K562 (cell line): Measurements from ENCODE around the gene GPX2. TPM values are rescaled to one million over a fixed set of nuclear protein-coding genes. Genes with fewer than 3 reads are reported as not detected.

ENCODE experiments used
- ATAC-seq: fragments of 200-7000 bp; cut with Tn5 transposase; 3 replicates; pipeline ENCODE4 v1.9.1; 2020; ENCODE audit warnings: moderate library complexity
- BruUV-seq: library from RNA; stranded (reverse); fragments of 400-500 nt; replicated peaks from 2 replicates; lab custom pipeline; 2021; lab: Mats Ljungman, UMichigan
- CTCF ChIA-PET: fragments of 300-600 bp; formaldehyde crosslinking; extraction: SDS; loops from one replicate; lab custom pipeline; 2021; ENCODE audit warnings: low intra/inter-chr PET ratio; lab: Yijun Ruan, JAX
- POLR2A ChIA-PET: fragments of 300-600, 350-650 bp; sonication (Branson Sonifier 250); formaldehyde crosslinking; extraction: SDS; loops from one replicate; lab custom pipeline; 2021; ENCODE audit warnings: antibody characterized with exemption, inconsistent platforms; lab: Yijun Ruan, JAX
- DNase-seq, 4 experiments: peaks; one replicate each; pipeline versions ENCODE4 v3.0.0 to v3.0.0-alpha.2; 2011 to 2018; ENCODE audit warnings: low spot score in 3 of 4, mixed read lengths in 3 of 4; ENCODE audit errors: extremely low read depth in 1 of 4
- FAIRE-seq: peaks from 2 replicates; lab custom pipeline; 2011; peaks lifted over from hg19 to GRCh38; lab: Jason Lieb, UNC
- H2AFZ ChIP-seq: 2 replicates; pipeline ENCODE4 v1.6.0; 2011; ENCODE audit warnings: low read depth, low read length, control low read depth, inconsistent platforms
- H3K27ac ChIP-seq: fragments of 200-600 bp; 3 replicates; pipeline ENCODE4 v1.8.0; 2011; ENCODE audit warnings: low read depth, mild to moderate bottlenecking, control low read depth, inconsistent platforms, low read length, moderate library complexity, mixed read lengths; ENCODE audit errors: extremely low read depth
- H3K27me3 ChIP-seq, 2 experiments: fragments of 300-600 bp in 1 of 2; 2 replicates in 1 of 2; 3 replicates in 1 of 2; pipeline versions ENCODE4 v1.6.0 to v1.8.0; 2011; ENCODE audit warnings: inconsistent platforms in 2 of 2, low read length in 2 of 2, mild to moderate bottlenecking in 1 of 2, mixed read lengths in 1 of 2, moderate library complexity in 1 of 2; ENCODE audit not compliant: control insufficient read depth in 2 of 2, insufficient read depth in 2 of 2
- H3K36me3 ChIP-seq: fragments of 300-600 bp; 3 replicates; pipeline ENCODE4 v1.8.0; 2011; ENCODE audit warnings: mild to moderate bottlenecking, low read length, inconsistent platforms; ENCODE audit not compliant: control insufficient read depth, insufficient read depth
- H3K4me1 ChIP-seq, 2 experiments: fragments of 200-600 bp in 1 of 2; replicated peaks in 1 of 2; 2 replicates in 1 of 2; 3 replicates in 1 of 2; pipeline versions ENCODE4 v1.5.1 to v1.8.0; 2011; ENCODE audit warnings: inconsistent platforms in 2 of 2, low read length in 2 of 2, mild to moderate bottlenecking in 1 of 2, mixed read lengths in 1 of 2, moderate library complexity in 1 of 2; ENCODE audit not compliant: control insufficient read depth in 2 of 2, insufficient read depth in 2 of 2
- H3K4me2 ChIP-seq: 2 replicates; pipeline ENCODE4 v1.6.1; 2011; ENCODE audit warnings: low read length, control low read depth, inconsistent platforms, mixed read lengths; ENCODE audit not compliant: insufficient read depth
- H3K4me3 ChIP-seq: fragments of 200-600 bp; sonication (generic), shearing (Covaris generic); 2 replicates; pipeline ENCODE4 v1.5.1; 2016; ENCODE audit warnings: control low read depth, inconsistent platforms
- H3K79me2 ChIP-seq: fragments of 200-600 bp; 3 replicates; pipeline ENCODE4 v1.8.0; 2011; ENCODE audit warnings: low read length, inconsistent platforms; ENCODE audit not compliant: control insufficient read depth, insufficient read depth
- H3K9ac ChIP-seq, 2 experiments: 2 replicates each; pipeline versions ENCODE4 v1.6.0 to v1.6.1; 2011; ENCODE audit warnings: low read depth in 2 of 2, low read length in 2 of 2, control low read depth in 1 of 2, inconsistent platforms in 1 of 2, mild to moderate bottlenecking in 1 of 2, mixed read lengths in 1 of 2; ENCODE audit not compliant: insufficient read depth in 1 of 2
- H3K9me1 ChIP-seq: one replicate; pipeline ENCODE4 v1.6.0; 2011; ENCODE audit warnings: inconsistent platforms, mild to moderate bottlenecking, low read length, moderate library complexity; ENCODE audit not compliant: control insufficient read depth, insufficient read depth
- H3K9me3 ChIP-seq: replicated peaks from 2 replicates; pipeline ENCODE4 v1.5.1; 2011; ENCODE audit warnings: low read depth, low read length, inconsistent platforms; ENCODE audit not compliant: control insufficient read depth, insufficient read depth
- H4K20me1 ChIP-seq: replicated peaks from 2 replicates; pipeline ENCODE4 v1.6.1; 2011; ENCODE audit warnings: low read length, inconsistent platforms, mixed read lengths; ENCODE audit not compliant: control insufficient read depth, insufficient read depth
- ARID2 ChIP-seq: fragments of 450-650 bp; IDR thresholded peaks from 2 replicates; pipeline ENCODE4 v1.6.1; 2017; ENCODE audit warnings: antibody characterized with exemption, mild to moderate bottlenecking
- HSF4 ChIP-seq: fragments of 250-450 bp; sonication (Bioruptor Pico); IDR thresholded peaks from 2 replicates; pipeline ENCODE4 v2.1.2; 2022; ENCODE audit warnings: mild to moderate bottlenecking, moderate library complexity, borderline replicate concordance
- KLF13 ChIP-seq: fragments of 450-650 bp; IDR thresholded peaks from 2 replicates; pipeline ENCODE4 v1.6.1; 2016; ENCODE audit warnings: missing genetic modification characterization, low read depth, mild to moderate bottlenecking, missing compliant biosample characterization, moderate library complexity, borderline replicate concordance
- SMAD2 ChIP-seq: fragments of 150-350 bp; IDR thresholded peaks from 2 replicates; pipeline ENCODE4 v1.6.1; 2014; ENCODE audit warnings: low read depth, mild to moderate bottlenecking, low read length
- YBX1 ChIP-seq: fragments of 450-650 bp; IDR thresholded peaks from 2 replicates; pipeline ENCODE4 v1.7.1; 2016; ENCODE audit warnings: mild to moderate bottlenecking
- ZNF253 ChIP-seq: fragments of 250-450 bp; sonication (Bioruptor Pico); conservative IDR thresholded peaks from 2 replicates; pipeline ENCODE4 v1.6.1; 2021; ENCODE audit warnings: mild to moderate bottlenecking
- ZNF77 ChIP-seq: fragments of 250-450 bp; sonication (Bioruptor Pico); IDR thresholded peaks from 2 replicates; pipeline ENCODE4 v1.5.0; 2020
- WGBS: fragments of 100-300 bp; shearing (Covaris generic); methylation state at CpG from one replicate; pipeline ENCODE4 v1.1.6; 2016; ENCODE audit warnings: low coverage, mixed read lengths; ENCODE audit not compliant: insufficient coverage; ENCODE audit errors: missing lambda C conversion rate; 5-methylcytosine and 5-hydroxymethylcytosine counted together
- in situ Hi-C: fragments of 300-500 bp; cut with MboI; formaldehyde crosslinking; loops from 4 replicates; pipeline ENCODE4 v1.15.0; 2018; ENCODE audit warnings: inconsistent platforms, mixed read lengths
- intact Hi-C: fragments of 100-400 bp; cut with micrococcal nuclease; formaldehyde crosslinking; loops from 2 replicates; pipeline ENCODE4 v1.14.2; 2022
- polyA plus RNA-seq, 8 experiments: library from polyadenylated mRNA; depleted of rRNA in 4 of 8; stranded (reverse) in 5 of 8; unstranded in 3 of 8; fragments of >200 nt; fragmentation: Nextera tagmentation in 2 of 8; fragmentation: Illumina TruSeq in 1 of 8; extraction: Ambion mirVana in 2 of 8; extraction: Trizol in 1 of 8; gene quantifications; 2 replicates each; pipeline versions ENCODE4 v1.2.1 to v1.2.3, GENCODE V29; 2011 to 2014; ENCODE audit warnings: inconsistent platforms in 1 of 8, missing spikeins in 1 of 8
- total RNA-seq, 7 experiments: library from RNA; depleted of rRNA in 6 of 7; stranded (reverse); fragments of >200 nt in 6 of 7; fragmentation: Illumina TruSeq in 2 of 7; extraction: Trizol in 2 of 7; gene quantifications; 2 replicates each; pipeline versions ENCODE4 v1.2.1 to v1.2.3, GENCODE V29; 2011 to 2021; ENCODE audit warnings: low replicate concordance in 1 of 7
- TF ChIP-seq, protein P1 (sequence below), 2 experiments: fragments of 450-650 bp; IDR thresholded peaks; 2 replicates each; pipeline ENCODE4 v1.6.1; 2016; ENCODE audit warnings: mild to moderate bottlenecking in 2 of 2, borderline replicate concordance in 1 of 2, low read depth in 1 of 2, moderate library complexity in 1 of 2
- TF ChIP-seq, protein P2 (sequence below): fragments of 250-450 bp; sonication (Bioruptor Pico); IDR thresholded peaks from 2 replicates; pipeline ENCODE4 v1.8.0; 2021; ENCODE audit warnings: moderate library complexity, mild to moderate bottlenecking, inconsistent platforms

The GPX2 gene
- total and polyA plus RNA-seq, 9 of the 15 experiments (the other 6 are each of a cell fraction or from before 2014, with no cell fraction given): 0.24 TPM; not detected in 8

DNA sequence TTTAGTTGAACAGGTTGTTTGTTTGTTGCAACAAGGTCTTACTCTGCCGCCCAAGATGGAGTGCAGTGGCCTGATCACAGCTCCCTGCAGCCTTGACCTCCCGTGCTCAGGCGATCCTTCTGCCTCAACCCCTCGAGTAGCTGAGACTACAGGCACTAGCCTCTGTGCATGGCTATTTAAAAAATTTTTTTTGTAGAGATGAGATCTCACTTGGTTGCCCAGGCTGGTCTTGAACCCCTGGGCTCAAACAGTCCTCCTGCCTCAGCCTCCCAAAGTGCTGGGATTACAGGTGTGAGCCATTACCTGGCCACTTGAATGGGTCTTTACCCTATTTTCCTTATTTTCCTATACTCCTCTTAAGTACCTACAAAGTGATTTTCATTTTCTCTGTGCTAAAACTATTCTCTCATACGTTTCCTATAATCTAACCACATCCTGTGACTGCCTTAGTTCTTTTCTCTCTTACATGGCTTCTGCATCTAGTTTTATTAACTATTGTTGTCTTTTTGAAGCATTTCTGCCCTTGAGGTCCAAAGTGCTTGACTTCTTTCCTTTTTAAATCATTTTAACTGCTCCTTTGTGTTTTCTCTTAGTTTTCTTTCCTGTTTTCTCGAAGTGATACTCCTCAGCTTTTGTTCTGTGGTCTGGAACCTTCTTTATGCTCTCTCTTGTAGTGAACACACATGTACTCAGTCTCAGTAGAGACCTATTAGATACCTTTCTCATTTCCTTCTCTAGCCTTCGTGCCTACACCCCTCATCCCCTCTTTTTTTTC is 14.1 kb downstream of the GPX2 start:
- Histone ChIP-seq H3K4me2 (no peak overlapping the region), H3K9me1 (no peaks in the 10 kb centered on the region), H3K36me3 (peaks cover 75% of the 10 kb centered on the region; the same call in 2 of the 3 replicates), H2AFZ (no peak overlapping the region), H3K27me3 (no peaks in the 10 kb centered on the region), H3K4me1 (no peaks in the 10 kb centered on the region), H3K79me2 (no peaks in the 10 kb centered on the region), H3K27ac (no peak overlapping the region), H3K9ac (no peak overlapping the region), H3K4me3 (no peak overlapping the region), H3K9me3 (no peaks in the 10 kb centered on the region), H4K20me1 (no peaks in the 10 kb centered on the region)
- no TSS peak for BruUV-seq
- no peak for DNase-seq
- in situ Hi-C loops: no loop called here
- CTCF ChIA-PET: no interaction called here
- WGBS: 70% methylated on average over 6 of the region's 7 CpGs
- FAIRE-seq: no peak
- POLR2A ChIA-PET: interaction anchor here (0.6 to 2.5 kb wide), 2 partner anchors 14 to 270 kb away, joined by 3 to 10 read pairs; partner anchors contain the start of gene CHURC1
- TF ChIP-seq KLF13 (no peak), SMAD2 (no peak), YBX1 (no peak), ZNF253 (CRISPR knock-in tag) (no peak), ARID2 (no peak), HSF4 (CRISPR knock-in tag) (no peak), ZNF77 (CRISPR knock-in tag) (no peak)
- TF ChIP-seq, protein P1, sequence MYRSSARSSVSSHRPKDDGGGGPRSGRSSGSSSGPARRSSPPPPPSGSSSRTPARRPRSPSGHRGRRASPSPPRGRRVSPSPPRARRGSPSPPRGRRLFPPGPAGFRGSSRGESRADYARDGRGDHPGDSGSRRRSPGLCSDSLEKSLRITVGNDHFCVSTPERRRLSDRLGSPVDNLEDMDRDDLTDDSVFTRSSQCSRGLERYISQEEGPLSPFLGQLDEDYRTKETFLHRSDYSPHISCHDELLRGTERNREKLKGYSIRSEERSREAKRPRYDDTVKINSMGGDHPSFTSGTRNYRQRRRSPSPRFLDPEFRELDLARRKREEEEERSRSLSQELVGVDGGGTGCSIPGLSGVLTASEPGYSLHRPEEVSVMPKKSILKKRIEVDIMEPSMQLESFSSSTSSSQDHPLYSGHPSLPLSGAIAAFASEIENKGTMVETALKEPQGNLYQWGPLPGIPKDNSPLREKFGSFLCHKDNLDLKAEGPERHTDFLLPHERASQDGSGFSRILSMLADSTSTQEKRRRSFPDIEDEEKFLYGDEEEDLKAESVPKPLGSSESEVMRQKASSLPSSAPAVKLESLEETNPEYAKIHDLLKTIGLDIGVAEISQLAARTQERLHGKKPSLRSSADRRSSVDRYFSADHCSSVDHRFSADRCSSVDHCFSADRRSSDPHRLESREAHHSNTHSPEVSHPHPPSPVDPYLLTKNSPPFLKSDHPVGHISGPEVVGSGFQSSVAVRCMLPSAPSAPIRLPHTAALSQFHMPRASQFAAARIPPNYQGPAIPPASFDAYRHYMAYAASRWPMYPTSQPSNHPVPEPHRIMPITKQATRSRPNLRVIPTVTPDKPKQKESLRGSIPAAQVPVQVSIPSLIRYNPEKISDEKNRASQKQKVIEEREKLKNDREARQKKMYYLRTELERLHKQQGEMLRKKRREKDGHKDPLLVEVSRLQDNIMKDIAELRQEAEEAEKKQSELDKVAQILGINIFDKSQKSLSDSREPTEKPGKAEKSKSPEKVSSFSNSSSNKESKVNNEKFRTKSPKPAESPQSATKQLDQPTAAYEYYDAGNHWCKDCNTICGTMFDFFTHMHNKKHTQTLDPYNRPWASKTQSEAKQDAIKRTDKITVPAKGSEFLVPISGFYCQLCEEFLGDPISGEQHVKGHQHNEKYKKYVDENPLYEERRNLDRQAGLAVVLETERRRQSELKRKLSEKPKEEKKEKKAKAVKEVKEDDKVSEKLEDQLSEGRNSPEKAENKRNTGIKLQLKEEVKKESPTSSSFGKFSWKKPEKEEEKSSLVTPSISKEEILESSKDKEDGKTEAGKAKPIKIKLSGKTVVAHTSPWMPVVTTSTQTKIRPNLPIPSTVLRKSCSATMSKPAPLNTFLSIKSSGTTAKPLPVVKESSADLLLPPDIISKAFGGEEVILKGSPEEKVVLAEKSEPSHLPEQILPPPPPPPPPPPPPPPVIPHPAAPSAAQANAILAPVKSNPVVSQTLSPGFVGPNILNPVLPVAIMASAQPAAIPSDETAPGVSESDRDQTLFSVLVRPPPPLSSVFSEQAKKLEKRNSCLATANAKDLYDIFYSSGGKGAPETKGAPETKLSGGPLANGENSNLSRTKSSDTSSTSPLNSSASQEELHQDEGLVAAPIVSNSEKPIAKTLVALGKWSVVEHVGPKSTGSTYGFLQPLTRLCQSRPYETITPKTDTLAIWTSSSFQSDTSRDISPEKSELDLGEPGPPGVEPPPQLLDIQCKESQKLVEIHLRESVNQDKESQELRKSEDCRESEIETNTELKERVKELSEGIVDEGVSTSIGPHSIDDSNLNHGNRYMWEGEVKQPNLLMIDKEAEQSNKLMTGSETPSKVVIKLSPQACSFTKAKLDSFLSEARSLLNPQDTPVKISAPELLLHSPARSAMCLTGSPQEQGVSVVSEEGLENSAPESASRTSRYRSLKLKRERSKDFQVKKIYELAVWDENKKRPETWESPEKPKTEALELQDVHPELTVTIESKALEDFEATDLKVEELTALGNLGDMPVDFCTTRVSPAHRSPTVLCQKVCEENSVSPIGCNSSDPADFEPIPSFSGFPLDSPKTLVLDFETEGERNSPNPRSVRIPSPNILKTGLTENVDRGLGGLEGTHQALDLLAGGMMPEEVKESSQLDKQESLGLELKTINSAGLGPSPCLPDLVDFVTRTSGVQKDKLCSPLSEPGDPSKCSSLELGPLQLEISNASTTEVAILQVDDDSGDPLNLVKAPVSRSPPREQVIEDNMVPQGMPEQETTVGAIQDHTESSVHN (IDR thresholded peaks at IDR 0.05; ENCODE audit: borderline replicate concordance in 1 of 2, low read depth in 1 of 2): no peak
- TF ChIP-seq, protein P2, sequence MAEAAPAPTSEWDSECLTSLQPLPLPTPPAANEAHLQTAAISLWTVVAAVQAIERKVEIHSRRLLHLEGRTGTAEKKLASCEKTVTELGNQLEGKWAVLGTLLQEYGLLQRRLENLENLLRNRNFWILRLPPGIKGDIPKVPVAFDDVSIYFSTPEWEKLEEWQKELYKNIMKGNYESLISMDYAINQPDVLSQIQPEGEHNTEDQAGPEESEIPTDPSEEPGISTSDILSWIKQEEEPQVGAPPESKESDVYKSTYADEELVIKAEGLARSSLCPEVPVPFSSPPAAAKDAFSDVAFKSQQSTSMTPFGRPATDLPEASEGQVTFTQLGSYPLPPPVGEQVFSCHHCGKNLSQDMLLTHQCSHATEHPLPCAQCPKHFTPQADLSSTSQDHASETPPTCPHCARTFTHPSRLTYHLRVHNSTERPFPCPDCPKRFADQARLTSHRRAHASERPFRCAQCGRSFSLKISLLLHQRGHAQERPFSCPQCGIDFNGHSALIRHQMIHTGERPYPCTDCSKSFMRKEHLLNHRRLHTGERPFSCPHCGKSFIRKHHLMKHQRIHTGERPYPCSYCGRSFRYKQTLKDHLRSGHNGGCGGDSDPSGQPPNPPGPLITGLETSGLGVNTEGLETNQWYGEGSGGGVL (CRISPR knock-in tag): no peak
- ATAC-seq: no peak
- intact Hi-C loops: no loop called here
